Thymus (tissue), 11 donors: Measurements from ENCODE around the gene IL16. TPM values are rescaled to one million over a fixed set of nuclear protein-coding genes. Genes with fewer than 3 reads are reported as not detected.

Experiments
- DNase-seq, 9 donors: peaks; one replicate each; pipeline ENCODE4 v3.0.0-alpha.2; 2013; ENCODE audit warnings: low spot score in 9 of 9, low read depth in 6 of 9, missing footprints in 1 of 9
- H3K27ac ChIP-seq, 2 donors: one replicate each; pipeline ENCODE4 v1.5.1; 2013; ENCODE audit warnings: control low read depth in 1 of 2, low read depth in 1 of 2, low read length in 1 of 2, mild to moderate bottlenecking in 1 of 2, moderate library complexity in 1 of 2
- H3K27me3 ChIP-seq, 2 donors: one replicate each; pipeline ENCODE4 v1.5.1; 2013; ENCODE audit warnings: low read length in 1 of 2; ENCODE audit not compliant: control insufficient read depth in 2 of 2, insufficient read depth in 1 of 2
- H3K36me3 ChIP-seq, 2 donors: one replicate each; pipeline ENCODE4 v1.5.1; 2013; ENCODE audit warnings: low read length in 1 of 2, mild to moderate bottlenecking in 1 of 2, moderate library complexity in 1 of 2; ENCODE audit not compliant: control insufficient read depth in 2 of 2, insufficient read depth in 2 of 2
- H3K4me1 ChIP-seq, 2 donors: one replicate each; pipeline ENCODE4 v1.5.1; 2013; ENCODE audit warnings: low read length in 2 of 2; ENCODE audit not compliant: control insufficient read depth in 2 of 2, insufficient read depth in 2 of 2
- H3K4me3 ChIP-seq, 2 donors: one replicate each; pipeline ENCODE4 v1.5.1; 2013; ENCODE audit warnings: low read length in 2 of 2, control low read depth in 1 of 2, mild to moderate bottlenecking in 1 of 2
- H3K9me3 ChIP-seq, 2 donors: one replicate each; pipeline ENCODE4 v1.5.1; 2013; ENCODE audit warnings: low read length in 1 of 2, mild to moderate bottlenecking in 1 of 2; ENCODE audit not compliant: control insufficient read depth in 2 of 2, insufficient read depth in 1 of 2
- WGBS: extraction: QIAGEN DNeasy Blood & Tissue Kit; methylation state at CpG from one replicate; pipeline ENCODE4 v1.1.7; 2013; 5-methylcytosine and 5-hydroxymethylcytosine counted together
- polyA plus RNA-seq: library from polyadenylated mRNA; stranded (reverse); fragments of 200-250 nt; gene quantifications from one replicate; pipeline ENCODE4 v1.2.3, GENCODE V29; 2013
- total RNA-seq: library from RNA; stranded (reverse); fragments of 120-200 nt; gene quantifications from one replicate; pipeline ENCODE4 v1.2.4, GENCODE V29; 2013
- donor health status: healthy.

Gene IL16
- total and polyA plus RNA-seq, 2 donors, result 64.1 to 71.6 TPM

GRCh38 chr15:81211376-81211775, 14.7 kb downstream of the IL16 start:
- Histone ChIP-seq H3K9me3 (no peaks in the 10 kb centered on the region), H3K4me3 (no peak overlapping the region), H3K4me1 (no peaks in the 10 kb centered on the region), H3K36me3 (no peaks in the 10 kb centered on the region), H3K27ac (no peak overlapping the region), H3K27me3 (peaks cover 0 to 2% of the 10 kb centered on the region in 2 donors)
- DNase-seq, result no peak
- WGBS, result 90% methylated on average over 4 of the region's 4 CpGs

DNA sequence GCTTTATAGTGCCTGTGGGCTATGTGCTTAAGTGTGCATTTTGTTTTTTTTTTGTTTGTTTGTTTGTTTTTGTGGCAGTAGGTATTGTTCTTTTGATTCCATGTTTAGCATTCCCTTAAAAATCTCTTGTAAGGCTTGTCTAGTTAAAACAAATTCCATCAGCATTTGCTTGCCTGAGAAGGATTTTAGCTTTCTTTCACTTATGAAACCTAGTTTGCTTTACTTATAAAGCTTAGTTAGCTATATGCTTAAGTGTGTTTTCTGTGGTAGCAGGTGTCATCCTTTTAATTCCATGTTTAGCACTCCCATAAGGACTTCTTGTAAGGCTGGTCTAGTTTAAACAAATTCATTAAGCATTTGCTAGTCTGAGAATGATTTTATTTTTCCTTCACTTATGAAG, 17.3 kb downstream of the IL16 start:
- no peak overlapping the region for H3K4me3 ChIP-seq
- H3K36me3 ChIP-seq, result no peaks in the 10 kb centered on the region
- peaks cover 0 to 2% of the 10 kb centered on the region in 2 donors for H3K27me3 ChIP-seq
- H3K4me1 ChIP-seq, result no peaks in the 10 kb centered on the region
- H3K9me3 ChIP-seq, result no peaks in the 10 kb centered on the region
- no peak overlapping the region for H3K27ac ChIP-seq
- DNase-seq, result no peak

DNA sequence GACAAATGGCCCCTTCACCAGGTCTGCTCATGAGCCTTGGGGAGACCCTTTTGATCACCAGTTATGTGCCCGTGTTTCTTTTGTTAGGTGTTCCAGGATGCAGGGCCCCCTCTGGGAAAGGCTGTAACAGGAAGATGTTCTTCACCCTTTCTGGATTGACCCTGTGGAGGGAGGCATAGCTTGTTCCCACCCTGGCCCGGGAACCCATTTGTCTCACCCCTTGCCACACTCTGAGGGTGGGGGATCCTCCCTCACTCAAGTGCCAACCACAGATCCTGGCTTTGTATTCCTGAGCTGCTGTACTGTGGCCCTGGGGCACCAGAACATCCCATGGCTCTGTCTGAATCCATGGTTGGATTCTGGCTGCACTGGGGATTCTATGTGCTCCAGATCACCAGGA, 18.9 kb downstream of the IL16 start:
- WGBS, result 93% methylated on average over 2 of the region's 2 CpGs
- no peak for DNase-seq
- no peaks in the 10 kb centered on the region for H3K4me1 ChIP-seq
- no peak overlapping the region for H3K4me3 ChIP-seq
- peaks cover 0 to 2% of the 10 kb centered on the region in 2 donors for H3K27me3 ChIP-seq
- H3K36me3 ChIP-seq, result no peaks in the 10 kb centered on the region
- H3K27ac ChIP-seq, result no peak overlapping the region
- H3K9me3 ChIP-seq, result no peaks in the 10 kb centered on the region

- H3K27me3 ChIP-seq, result peaks cover 0 to 2% of the 10 kb centered on the region in 2 donors
- no peak for DNase-seq
- no peak overlapping the region for H3K4me3 ChIP-seq
- no peaks in the 10 kb centered on the region for H3K9me3 ChIP-seq
- H3K4me1 ChIP-seq, result no peaks in the 10 kb centered on the region
- no peak overlapping the region for H3K27ac ChIP-seq
- H3K36me3 ChIP-seq, result no peaks in the 10 kb centered on the region
- 87% methylated on average over 2 of the region's 2 CpGs for WGBS
Measured at GRCh38 chr15:81215983-81216382, 19.3 kb downstream of the IL16 start.

GRCh38 chr15:81216422-81216821, 19.7 kb downstream of the IL16 start:
- no peak for DNase-seq
- no peaks in the 10 kb centered on the region for H3K4me1 ChIP-seq
- H3K4me3 ChIP-seq, result no peak overlapping the region
- 93% methylated on average over 3 of the region's 3 CpGs for WGBS
- H3K27me3 ChIP-seq, result peaks cover 0 to 2% of the 10 kb centered on the region in 2 donors
- H3K27ac ChIP-seq, result no peak overlapping the region
- no peaks in the 10 kb centered on the region for H3K36me3 ChIP-seq
- H3K9me3 ChIP-seq, result no peaks in the 10 kb centered on the region

- H3K27me3 ChIP-seq, result no peaks in the 10 kb centered on the region
- no peaks in the 10 kb centered on the region for H3K4me1 ChIP-seq
- no peak overlapping the region for H3K4me3 ChIP-seq
- 92% methylated on average over 1 of the region's 1 CpG for WGBS
- DNase-seq, result no peak
- no peak overlapping the region for H3K27ac ChIP-seq
- H3K36me3 ChIP-seq, result no peaks in the 10 kb centered on the region
- H3K9me3 ChIP-seq, result no peaks in the 10 kb centered on the region
Measured at GRCh38 chr15:81221449-81221848, 24.8 kb downstream of the IL16 start.

GRCh38 chr15:81222007-81222406, 25.3 kb downstream of the IL16 start:
- no peak overlapping the region for H3K4me3 ChIP-seq
- H3K27me3 ChIP-seq, result no peaks in the 10 kb centered on the region
- H3K9me3 ChIP-seq, result no peaks in the 10 kb centered on the region
- no peaks in the 10 kb centered on the region for H3K36me3 ChIP-seq
- H3K4me1 ChIP-seq, result no peaks in the 10 kb centered on the region
- WGBS, result 97% methylated on average over 3 of the region's 3 CpGs
- H3K27ac ChIP-seq, result no peak overlapping the region
- no peak for DNase-seq

- 94% methylated on average over 2 of the region's 2 CpGs for WGBS
- H3K36me3 ChIP-seq, result no peaks in the 10 kb centered on the region
- H3K27me3 ChIP-seq, result no peaks in the 10 kb centered on the region
- no peaks in the 10 kb centered on the region for H3K9me3 ChIP-seq
- no peak overlapping the region for H3K27ac ChIP-seq
- H3K4me3 ChIP-seq, result no peak overlapping the region
- H3K4me1 ChIP-seq, result no peaks in the 10 kb centered on the region
- DNase-seq, result no peak
Measured at GRCh38 chr15:81223346-81223971, 26.8 kb downstream of the IL16 start.

DNA sequence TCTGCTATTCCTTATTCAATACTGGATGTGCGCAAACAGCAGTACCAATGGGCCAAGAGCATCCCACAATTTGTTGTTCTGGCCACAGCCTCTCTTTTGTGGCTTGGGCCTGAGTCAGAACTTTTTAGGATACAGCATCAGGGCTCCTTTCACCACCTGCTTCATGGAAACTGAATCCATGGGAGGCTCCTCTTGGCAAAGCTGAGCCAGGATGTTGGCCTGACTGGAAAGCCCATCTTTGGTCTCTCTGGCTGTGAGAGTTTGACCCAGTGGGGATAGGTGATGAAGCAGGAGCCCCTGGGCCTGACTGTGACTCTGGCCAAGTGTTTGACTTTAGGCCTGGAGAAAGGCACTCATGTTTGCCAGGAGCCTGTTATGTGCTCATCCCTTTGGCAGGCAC, 27.6 kb downstream of the IL16 start:
- no peaks in the 10 kb centered on the region for H3K36me3 ChIP-seq
- no peak for DNase-seq
- WGBS, result 94% methylated on average over 1 of the region's 1 CpG
- no peak overlapping the region for H3K4me3 ChIP-seq
- H3K27me3 ChIP-seq, result no peaks in the 10 kb centered on the region
- no peak overlapping the region for H3K27ac ChIP-seq
- H3K4me1 ChIP-seq, result no peaks in the 10 kb centered on the region
- no peaks in the 10 kb centered on the region for H3K9me3 ChIP-seq
